Measurements from ENCODE around the gene TLE1. TPM values are rescaled to one million over a fixed set of nuclear protein-coding genes. Genes with fewer than 3 reads are reported as not detected.
A peak's percentile ranks its signal among the peaks of the same experiment; 100 is the strongest.

The TLE1 gene
- total RNA-seq, 1 donor: 9.0 TPM

GRCh38 chr9:81557452-81558090, 131.8 kb downstream of the TLE1 start:
- no peak for TF ChIP-seq CTCF (IDR thresholded peaks at IDR 0.05; ENCODE audit: extremely low read depth, low read depth, low read length)
- H2AFZ ChIP-seq (ENCODE audit: low read length): no peak overlapping the region
- no peaks in the 10 kb centered on the region for H4K20me1 ChIP-seq (ENCODE audit: insufficient read depth, low read length)
- H3K4me3 ChIP-seq (ENCODE audit: insufficient read depth, low read length): no peak overlapping the region
- DNase-seq (ENCODE audit: insufficient read length, low spot score, missing footprints): no peak
- no peaks in the 10 kb centered on the region for H3K36me3 ChIP-seq (ENCODE audit: insufficient read depth, low read length)
- H3K79me2 ChIP-seq (ENCODE audit: insufficient read depth, low read length): no peaks in the 10 kb centered on the region
- H3K4me1 ChIP-seq (ENCODE audit: insufficient read depth, low read length): peaks cover 54% of the 10 kb centered on the region
- peak overlapping the region; percentile 57 for H3K27ac ChIP-seq (ENCODE audit: low read depth, low read length)
- peak overlapping the region; percentile 27 for H3K4me2 ChIP-seq (ENCODE audit: insufficient read depth, low read length)
- H3K9me3 ChIP-seq (ENCODE audit: low read depth, low read length): no peaks in the 10 kb centered on the region
- no peaks in the 10 kb centered on the region for H3K27me3 ChIP-seq (ENCODE audit: insufficient read depth, low read length)

- no peak for DNase-seq (ENCODE audit: insufficient read length, low spot score, missing footprints)
- no peak overlapping the region for H3K27ac ChIP-seq (ENCODE audit: low read depth, low read length)
- H3K79me2 ChIP-seq (ENCODE audit: insufficient read depth, low read length): no peaks in the 10 kb centered on the region
- peaks cover 48% of the 10 kb centered on the region for H3K4me1 ChIP-seq (ENCODE audit: insufficient read depth, low read length)
- no peaks in the 10 kb centered on the region for H4K20me1 ChIP-seq (ENCODE audit: insufficient read depth, low read length)
- no peak for TF ChIP-seq CTCF (IDR thresholded peaks at IDR 0.05; ENCODE audit: extremely low read depth, low read depth, low read length)
- H3K4me3 ChIP-seq (ENCODE audit: insufficient read depth, low read length): no peak overlapping the region
- no peak overlapping the region for H2AFZ ChIP-seq (ENCODE audit: low read length)
- H3K4me2 ChIP-seq (ENCODE audit: insufficient read depth, low read length): peak overlapping the region; percentile 27
- H3K9me3 ChIP-seq (ENCODE audit: low read depth, low read length): no peaks in the 10 kb centered on the region
- H3K27me3 ChIP-seq (ENCODE audit: insufficient read depth, low read length): no peaks in the 10 kb centered on the region
- H3K36me3 ChIP-seq (ENCODE audit: insufficient read depth, low read length): no peaks in the 10 kb centered on the region
Measured at GRCh38 chr9:81556923-81557322, 132.4 kb downstream of the TLE1 start.

GRCh38 chr9:81552581-81552991, 136.8 kb downstream of the TLE1 start:
- H3K4me3 ChIP-seq (ENCODE audit: insufficient read depth, low read length): no peak overlapping the region
- peak; percentile 5 for TF ChIP-seq CTCF (IDR thresholded peaks at IDR 0.05; ENCODE audit: extremely low read depth, low read depth, low read length)
- H3K4me2 ChIP-seq (ENCODE audit: insufficient read depth, low read length): no peak overlapping the region
- no peak overlapping the region for H3K27ac ChIP-seq (ENCODE audit: low read depth, low read length)
- peaks cover 7% of the 10 kb centered on the region for H3K4me1 ChIP-seq (ENCODE audit: insufficient read depth, low read length)
- DNase-seq (ENCODE audit: insufficient read length, low spot score, missing footprints): no peak
- H2AFZ ChIP-seq (ENCODE audit: low read length): no peak overlapping the region
- H4K20me1 ChIP-seq (ENCODE audit: insufficient read depth, low read length): no peaks in the 10 kb centered on the region
- H3K27me3 ChIP-seq (ENCODE audit: insufficient read depth, low read length): peaks cover 24% of the 10 kb centered on the region
- no peaks in the 10 kb centered on the region for H3K9me3 ChIP-seq (ENCODE audit: low read depth, low read length)
- H3K36me3 ChIP-seq (ENCODE audit: insufficient read depth, low read length): no peaks in the 10 kb centered on the region
- no peaks in the 10 kb centered on the region for H3K79me2 ChIP-seq (ENCODE audit: insufficient read depth, low read length)

- Histone ChIP-seq H3K27ac (ENCODE audit: low read depth, low read length) (no peak overlapping the region), H3K79me2 (ENCODE audit: insufficient read depth, low read length) (no peaks in the 10 kb centered on the region), H3K4me1 (ENCODE audit: insufficient read depth, low read length) (no peaks in the 10 kb centered on the region), H3K9me3 (ENCODE audit: low read depth, low read length) (no peaks in the 10 kb centered on the region), H4K20me1 (ENCODE audit: insufficient read depth, low read length) (no peaks in the 10 kb centered on the region), H3K4me2 (ENCODE audit: insufficient read depth, low read length) (no peak overlapping the region), H3K27me3 (ENCODE audit: insufficient read depth, low read length) (peaks cover 24% of the 10 kb centered on the region), H2AFZ (ENCODE audit: low read length) (no peak overlapping the region), H3K4me3 (ENCODE audit: insufficient read depth, low read length) (no peak overlapping the region), H3K36me3 (ENCODE audit: insufficient read depth, low read length) (no peaks in the 10 kb centered on the region)
- no peak for DNase-seq (ENCODE audit: insufficient read length, low spot score, missing footprints)
- TF ChIP-seq CTCF (IDR thresholded peaks at IDR 0.05; ENCODE audit: extremely low read depth, low read depth, low read length): no peak
Measured at GRCh38 chr9:81550207-81550583, 139.2 kb downstream of the TLE1 start.

All from osteoblast (primary cell).